ENCODE data around the gene ANKRD52.

Gene ANKRD52

GRCh38 chr12:56224102-56224701 is 34.0 kb downstream of the ANKRD52 start, which contains the start of gene NABP2:
TSS of gene NABP2 (plus strand) at chr12:56224342. CDS start at chr12:56224857, 515 bp downstream.
- Histone ChIP-seq H3K36me3 (replicated peaks) (peaks cover 14% of the 10 kb centered on the region), H3K9me3 (no peaks in the 10 kb centered on the region), H3K27me3 (ENCODE audit: low read depth) (no peaks in the 10 kb centered on the region), H3K4me3 (peak within 1 kb of the TSS; percentile 57), H3K4me1 (peaks cover 21% of the 10 kb centered on the region)
- in situ Hi-C loops (cut with MboI; ENCODE audit: low sequenced_read_pairs) = no loop called here
- DNase-seq (ENCODE audit: low spot score in 2 of 2) = peak; percentile 96 to 98

DNA sequence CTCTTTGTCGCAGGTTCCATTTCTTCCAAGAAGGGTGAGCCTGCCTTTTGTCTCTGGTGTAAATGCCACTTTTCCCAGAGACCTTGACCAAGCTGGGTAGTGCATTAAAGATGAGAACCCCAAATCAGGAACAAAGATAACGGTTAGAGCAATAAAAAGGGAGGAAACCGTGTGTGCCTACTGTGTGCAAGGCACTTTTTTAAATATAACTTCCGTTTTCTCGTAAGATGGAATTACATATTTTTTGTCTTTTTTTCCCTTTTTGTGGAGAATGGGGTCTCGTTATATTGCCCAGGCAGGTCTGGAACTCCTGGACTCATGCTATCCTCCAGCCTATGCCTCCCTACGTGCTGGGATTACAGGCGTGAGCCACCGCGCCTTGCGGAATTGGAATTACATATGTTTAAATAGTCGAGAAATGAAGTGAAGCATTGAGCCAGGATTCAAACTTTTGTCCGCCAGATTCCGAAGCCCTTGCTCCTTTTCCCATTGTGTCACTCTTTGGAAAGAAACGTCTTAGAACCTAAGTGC is 34.5 kb downstream of the ANKRD52 start:
- no peaks in the 10 kb centered on the region for H3K9me3 ChIP-seq
- no peak for DNase-seq (ENCODE audit: low spot score in 2 of 2)
- H3K36me3 ChIP-seq (replicated peaks) = peaks cover 13% of the 10 kb centered on the region
- in situ Hi-C loops (cut with MboI; ENCODE audit: low sequenced_read_pairs) = no loop called here
- H3K4me3 ChIP-seq = 0 out of 2 replicates have a peak overlapping the region, but pooled peaks have one; percentile 8
- no peaks in the 10 kb centered on the region for H3K27me3 ChIP-seq (ENCODE audit: low read depth)
- H3K4me1 ChIP-seq = peaks cover 21% of the 10 kb centered on the region

DNA sequence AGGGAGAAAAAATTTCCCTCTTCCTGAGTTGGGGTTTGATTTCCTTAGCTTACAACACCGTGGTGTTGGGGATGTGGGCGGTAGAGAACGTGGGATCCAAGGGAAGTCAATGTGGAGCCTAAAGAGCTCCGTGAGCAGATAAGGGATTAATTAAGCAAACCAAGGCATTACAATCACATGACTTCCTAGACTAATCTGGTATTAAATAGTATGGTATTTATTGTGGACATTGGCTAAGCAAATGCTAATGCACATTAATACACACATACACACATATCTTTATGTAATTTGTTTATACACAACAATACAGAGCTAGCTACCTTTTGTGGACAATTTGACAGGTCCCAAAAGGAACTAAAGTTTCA is 35.7 kb downstream of the ANKRD52 start:
- peak overlapping the region; percentile 81 for H3K4me3 ChIP-seq
- no peaks in the 10 kb centered on the region for H3K27me3 ChIP-seq (ENCODE audit: low read depth)
- no peaks in the 10 kb centered on the region for H3K9me3 ChIP-seq
- in situ Hi-C loops (cut with MboI; ENCODE audit: low sequenced_read_pairs) = no loop called here
- DNase-seq (ENCODE audit: low spot score in 2 of 2) = peak in 1 of 2 experiments; percentile 11
- peaks cover 10% of the 10 kb centered on the region for H3K36me3 ChIP-seq (replicated peaks)
- peaks cover 21% of the 10 kb centered on the region for H3K4me1 ChIP-seq

DNA sequence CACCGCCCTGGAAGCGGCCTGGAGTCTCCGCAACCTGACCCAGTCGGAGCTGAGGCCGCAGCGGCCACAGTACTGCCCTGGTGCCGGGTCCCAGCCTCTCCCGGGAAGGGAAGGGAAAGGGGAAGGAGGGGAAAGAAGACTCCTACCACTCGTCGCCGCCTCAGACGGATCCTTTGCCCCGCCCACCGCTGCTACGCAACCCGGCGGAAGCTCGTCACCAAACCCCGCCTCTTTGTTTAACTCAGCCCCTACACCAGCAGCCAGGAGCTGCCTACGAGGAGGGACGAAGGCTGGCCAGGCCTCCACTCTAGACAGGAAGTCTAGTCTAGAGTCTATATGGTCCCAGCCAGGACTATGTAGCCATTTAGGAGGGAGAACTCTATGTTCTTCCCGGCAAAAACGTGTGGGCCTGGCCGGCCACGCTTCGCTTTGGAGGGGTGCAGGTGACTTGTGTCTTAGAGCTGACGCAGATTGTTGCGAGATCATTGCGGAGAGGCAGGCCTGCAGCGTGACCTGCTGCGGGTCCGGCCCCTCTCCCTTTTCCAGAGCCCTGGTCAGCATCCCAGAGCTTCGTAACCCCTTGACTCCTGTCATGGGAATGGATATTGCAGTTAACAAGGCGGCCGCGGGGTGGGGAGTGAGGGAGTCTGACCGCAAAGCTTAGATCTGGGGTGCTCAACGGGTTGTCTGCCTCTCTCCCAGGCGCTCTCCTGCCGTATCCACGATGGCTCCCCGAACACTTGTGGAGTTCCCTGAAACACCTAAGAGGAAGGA is 36.2 kb downstream of the ANKRD52 start, which contains the start of gene RNF41:
TSS of gene RNF41 (minus strand) at position 166 of the 774 bp plus-strand sequence. CDS start 7,875 bp downstream, outside the sequence.
- no peaks in the 10 kb centered on the region for H3K27me3 ChIP-seq (ENCODE audit: low read depth)
- in situ Hi-C loops (cut with MboI; ENCODE audit: low sequenced_read_pairs) = no loop called here
- peak; percentile 95 to 99 for DNase-seq (ENCODE audit: low spot score in 2 of 2)
- H3K36me3 ChIP-seq (replicated peaks) = peaks cover 7% of the 10 kb centered on the region
- peaks cover 21% of the 10 kb centered on the region for H3K4me1 ChIP-seq
- no peaks in the 10 kb centered on the region for H3K9me3 ChIP-seq
- peak within 1 kb of the TSS; percentile 81 for H3K4me3 ChIP-seq

- H3K4me3 ChIP-seq = peak overlapping the region; percentile 81
- DNase-seq (ENCODE audit: low spot score in 2 of 2) = peak in 1 of 2 experiments; percentile 74
- H3K4me1 ChIP-seq = peaks cover 21% of the 10 kb centered on the region
- no peaks in the 10 kb centered on the region for H3K27me3 ChIP-seq (ENCODE audit: low read depth)
- no peaks in the 10 kb centered on the region for H3K9me3 ChIP-seq
- H3K36me3 ChIP-seq (replicated peaks) = peaks cover 10% of the 10 kb centered on the region
- in situ Hi-C loops (cut with MboI; ENCODE audit: low sequenced_read_pairs) = no loop called here
Measured at GRCh38 chr12:56221232-56221756, 36.9 kb downstream of the ANKRD52 start.

DNA sequence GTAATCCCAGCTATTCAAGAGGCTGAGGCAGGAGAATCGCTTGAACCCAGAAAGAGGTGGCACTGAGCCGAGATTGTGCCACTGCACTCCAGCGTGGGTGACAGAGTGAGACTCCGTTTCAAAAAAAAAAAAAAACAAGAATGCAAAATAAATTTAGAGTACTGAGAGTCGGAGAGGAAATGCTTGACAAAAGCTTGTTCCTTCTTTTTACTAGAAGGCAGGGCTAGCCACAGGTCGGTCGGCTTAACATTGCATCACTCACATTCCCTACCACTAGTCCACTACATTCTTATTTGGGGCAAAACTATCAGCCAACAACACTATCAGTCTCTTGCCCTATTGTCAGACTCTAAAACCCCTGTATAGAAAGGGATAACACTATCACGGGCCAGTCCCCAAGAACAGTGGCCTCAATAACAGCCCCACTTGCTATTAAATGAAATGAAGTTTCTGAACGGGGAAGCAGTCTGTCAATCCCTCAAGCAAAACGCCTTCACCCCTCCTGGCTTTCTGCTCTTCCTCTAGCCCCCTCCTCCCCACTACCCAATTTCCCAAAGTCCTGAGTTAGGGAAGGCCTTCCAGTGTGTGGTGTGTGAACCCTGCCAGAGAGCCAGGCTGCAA is 37.5 kb downstream of the ANKRD52 start:
- Histone ChIP-seq H3K4me3 (peak overlapping the region; percentile 81), H3K36me3 (replicated peaks) (peaks cover 12% of the 10 kb centered on the region), H3K27me3 (ENCODE audit: low read depth) (no peaks in the 10 kb centered on the region), H3K9me3 (no peaks in the 10 kb centered on the region), H3K4me1 (peaks cover 21% of the 10 kb centered on the region)
- DNase-seq (ENCODE audit: low spot score in 2 of 2) = peak; percentile 27 to 49
- in situ Hi-C loops (cut with MboI; ENCODE audit: low sequenced_read_pairs) = no loop called here

DNA sequence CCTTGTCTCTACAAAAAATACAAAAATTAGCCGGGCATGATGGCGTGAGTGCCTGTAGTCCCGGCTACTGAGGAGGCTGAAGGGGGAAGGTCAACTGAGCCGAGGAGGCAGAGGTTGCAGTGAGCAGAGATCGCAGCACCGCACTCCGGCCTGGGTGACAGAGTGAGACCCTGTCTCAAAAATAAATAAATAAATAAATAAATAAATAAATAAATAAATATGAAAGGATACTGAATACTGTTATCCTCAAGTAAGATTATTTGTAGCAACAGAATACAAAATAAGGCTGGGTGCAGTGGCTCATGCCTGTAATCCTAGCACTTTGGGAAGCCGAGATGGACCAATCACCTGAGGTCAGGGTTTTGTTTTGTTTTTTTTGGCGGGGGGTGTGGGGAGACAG is 38.3 kb downstream of the ANKRD52 start:
- H3K27me3 ChIP-seq (ENCODE audit: low read depth) = no peaks in the 10 kb centered on the region
- no peaks in the 10 kb centered on the region for H3K9me3 ChIP-seq
- in situ Hi-C loops (cut with MboI; ENCODE audit: low sequenced_read_pairs) = no loop called here
- peaks cover 18% of the 10 kb centered on the region for H3K36me3 ChIP-seq (replicated peaks)
- H3K4me3 ChIP-seq = no peak overlapping the region; the same call in 1 of the 2 replicates
- H3K4me1 ChIP-seq = peaks cover 18% of the 10 kb centered on the region
- DNase-seq (ENCODE audit: low spot score in 2 of 2) = no peak

- peaks cover 4% of the 10 kb centered on the region; the same call in 1 of the 2 replicates for H3K4me1 ChIP-seq
- peaks cover 48% of the 10 kb centered on the region for H3K36me3 ChIP-seq (replicated peaks)
- H3K4me3 ChIP-seq = no peak overlapping the region
- H3K27me3 ChIP-seq (ENCODE audit: low read depth) = no peaks in the 10 kb centered on the region
- in situ Hi-C loops (cut with MboI; ENCODE audit: low sequenced_read_pairs) = no loop called here
- no peaks in the 10 kb centered on the region for H3K9me3 ChIP-seq
- DNase-seq (ENCODE audit: low spot score in 2 of 2) = no peak
Measured at GRCh38 chr12:56216461-56216860, 41.7 kb downstream of the ANKRD52 start.

- DNase-seq (ENCODE audit: low spot score in 2 of 2) = no peak
- H3K4me3 ChIP-seq = no peak overlapping the region
- in situ Hi-C loops (cut with MboI; ENCODE audit: low sequenced_read_pairs) = no loop called here
- H3K9me3 ChIP-seq = no peaks in the 10 kb centered on the region
- H3K27me3 ChIP-seq (ENCODE audit: low read depth) = no peaks in the 10 kb centered on the region
- no peaks in the 10 kb centered on the region for H3K4me1 ChIP-seq
- H3K36me3 ChIP-seq (replicated peaks) = peaks cover 70% of the 10 kb centered on the region
Measured at GRCh38 chr12:56213878-56214277, 44.3 kb downstream of the ANKRD52 start.

- no peak for DNase-seq (ENCODE audit: low spot score in 2 of 2)
- H3K9me3 ChIP-seq = no peaks in the 10 kb centered on the region
- no peaks in the 10 kb centered on the region for H3K4me1 ChIP-seq
- in situ Hi-C loops (cut with MboI; ENCODE audit: low sequenced_read_pairs) = no loop called here
- H3K4me3 ChIP-seq = no peak overlapping the region
- peaks cover 80% of the 10 kb centered on the region for H3K36me3 ChIP-seq (replicated peaks)
- no peaks in the 10 kb centered on the region for H3K27me3 ChIP-seq (ENCODE audit: low read depth)
Measured at GRCh38 chr12:56212361-56212760, 45.8 kb downstream of the ANKRD52 start.

GRCh38 chr12:56208006-56208405 is 50.2 kb downstream of the ANKRD52 start:
- Histone ChIP-seq H3K9me3 (no peaks in the 10 kb centered on the region), H3K4me3 (no peak overlapping the region), H3K27me3 (ENCODE audit: low read depth) (no peaks in the 10 kb centered on the region), H3K36me3 (replicated peaks) (peaks cover 73% of the 10 kb centered on the region), H3K4me1 (no peaks in the 10 kb centered on the region)
- no peak for DNase-seq (ENCODE audit: low spot score in 2 of 2)
- in situ Hi-C loops (cut with MboI; ENCODE audit: low sequenced_read_pairs) = no loop called here

DNA sequence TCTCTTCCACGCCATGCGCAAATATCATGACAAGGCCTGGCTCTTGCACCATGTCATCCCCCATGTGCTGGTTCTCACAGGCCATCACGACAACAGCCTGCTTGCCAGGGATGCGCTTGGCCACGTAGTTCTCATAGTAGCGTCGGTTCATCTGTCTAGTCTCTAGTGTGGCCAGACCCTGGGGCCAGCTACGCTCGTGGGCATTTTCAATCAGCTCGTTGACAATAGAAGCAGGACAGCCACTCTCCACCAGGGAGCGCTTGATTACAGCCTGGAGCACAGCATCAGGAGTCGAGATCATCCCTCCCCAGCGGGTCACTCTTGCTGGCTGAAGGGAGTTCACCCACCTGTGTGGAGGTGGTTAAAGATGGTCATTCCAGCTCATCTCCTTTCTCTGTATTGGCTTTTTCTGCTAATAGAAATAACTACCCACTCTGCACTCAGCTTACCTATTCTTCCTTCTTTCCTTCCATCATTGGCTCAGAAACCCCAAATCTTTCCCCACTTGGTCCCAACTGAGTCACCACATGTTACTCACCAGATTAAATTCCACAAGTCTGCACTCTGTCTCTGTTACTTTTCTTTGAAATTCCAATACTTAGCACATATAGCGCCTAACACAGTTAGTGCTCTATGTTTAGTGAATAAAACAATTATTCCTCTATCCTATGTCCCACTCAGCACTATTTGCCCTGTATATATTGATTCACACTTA is 51.6 kb downstream of the ANKRD52 start:
- in situ Hi-C loops (cut with MboI; ENCODE audit: low sequenced_read_pairs) = no loop called here
- peak in 1 of 2 experiments; percentile 70 for DNase-seq (ENCODE audit: low spot score in 2 of 2)
- no peaks in the 10 kb centered on the region for H3K9me3 ChIP-seq
- peaks cover 63% of the 10 kb centered on the region for H3K36me3 ChIP-seq (replicated peaks)
- no peak overlapping the region for H3K4me3 ChIP-seq
- no peaks in the 10 kb centered on the region for H3K27me3 ChIP-seq (ENCODE audit: low read depth)
- H3K4me1 ChIP-seq = peaks cover 3% of the 10 kb centered on the region; the same call in 1 of the 2 replicates

- in situ Hi-C loops (cut with MboI; ENCODE audit: low sequenced_read_pairs) = no loop called here
- Histone ChIP-seq H3K4me3 (no peak overlapping the region), H3K4me1 (peaks cover 3% of the 10 kb centered on the region; the same call in 1 of the 2 replicates), H3K27me3 (ENCODE audit: low read depth) (no peaks in the 10 kb centered on the region), H3K9me3 (no peaks in the 10 kb centered on the region), H3K36me3 (replicated peaks) (peaks cover 53% of the 10 kb centered on the region)
- no peak for DNase-seq (ENCODE audit: low spot score in 2 of 2)
Measured at GRCh38 chr12:56205445-56205844, 52.7 kb downstream of the ANKRD52 start.
